SK-MEL-5 (cell line): ENCODE measurements around the gene DCPS. TPM values are rescaled to one million over a fixed set of nuclear protein-coding genes. Genes with fewer than 3 reads are reported as not detected.

Experiments used
- DNase-seq: peaks from one replicate; pipeline ENCODE4 v3.0.0-alpha.2; 2016; ENCODE audit warnings: low read depth, low spot score
- in situ Hi-C: cut with HindIII; loops from 2 replicates; pipeline ENCODE4 v1.10.0; 2016; ENCODE audit warnings: low sequenced_read_pairs, high pct_unique_total_duplicates, low pct_unique_long_range_greater_than_20kb
- total RNA-seq: library from RNA; depleted of rRNA; stranded (reverse); fragments of >200 nt; shearing (Covaris generic); gene quantifications from 2 replicates; pipeline ENCODE4 v1.2.3, GENCODE V29; 2014

The DCPS gene
- total RNA-seq, 1 experiment from 2014 or later: 9.5 TPM

DNA sequence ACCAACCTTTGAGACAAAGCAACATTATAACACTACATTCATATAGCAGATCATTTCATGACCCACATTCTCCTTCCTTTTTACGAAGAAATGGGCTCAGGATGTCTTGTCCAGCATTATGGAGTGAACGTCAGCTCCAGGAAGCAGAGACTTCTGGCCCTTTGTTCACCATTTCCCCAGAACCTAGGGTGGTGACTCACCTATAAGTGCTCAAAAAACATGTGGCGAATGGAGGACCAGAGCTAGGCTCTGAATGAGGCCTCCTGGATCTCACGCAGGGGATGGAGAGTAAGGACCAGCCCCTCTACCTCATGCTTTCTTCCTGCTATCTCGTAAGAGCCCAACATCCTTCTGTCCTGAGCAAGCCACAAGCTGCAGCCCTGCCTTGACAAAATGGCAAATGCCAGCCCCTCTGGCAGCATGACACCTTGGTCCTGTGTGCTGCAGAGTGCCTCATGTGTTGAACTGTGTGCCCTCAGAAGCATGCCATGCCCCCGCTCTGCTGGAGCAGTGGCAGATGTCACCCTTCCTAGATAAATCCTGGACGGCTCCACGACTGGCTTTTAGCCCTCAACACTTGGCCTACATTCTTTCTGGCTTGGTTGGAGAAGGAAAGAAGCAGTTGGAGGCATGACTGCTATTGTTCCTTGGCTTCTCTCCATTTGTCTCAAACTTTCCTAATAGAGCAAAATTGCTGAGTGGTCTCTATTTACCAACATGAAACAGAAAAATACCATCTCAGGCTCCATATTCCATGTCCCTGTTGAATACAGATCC is 45.1 kb downstream of the DCPS start:
- DNase-seq: no peak
- in situ Hi-C loops: no loop called here

DNA sequence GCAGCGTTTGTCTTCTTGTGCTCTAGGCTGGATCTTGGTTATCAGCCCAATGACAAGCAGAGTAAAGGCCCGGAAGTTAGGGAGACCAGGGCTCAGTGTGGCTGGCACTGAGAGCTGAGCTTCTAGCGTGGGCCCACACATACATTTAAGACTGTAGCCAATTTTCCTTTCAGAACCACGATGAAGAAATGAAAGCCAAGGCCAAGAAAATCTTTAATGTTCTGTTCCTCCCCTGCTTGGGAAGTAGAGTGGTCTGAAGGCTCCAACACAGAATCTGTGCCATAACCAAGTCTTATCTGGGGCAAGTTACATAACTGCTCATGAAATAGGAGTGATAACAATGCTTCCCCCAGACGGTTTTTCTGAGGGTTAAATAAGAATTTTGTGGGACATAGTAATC is 47.0 kb downstream of the DCPS start:
- DNase-seq: no peak
- in situ Hi-C loops: no loop called here

DNA sequence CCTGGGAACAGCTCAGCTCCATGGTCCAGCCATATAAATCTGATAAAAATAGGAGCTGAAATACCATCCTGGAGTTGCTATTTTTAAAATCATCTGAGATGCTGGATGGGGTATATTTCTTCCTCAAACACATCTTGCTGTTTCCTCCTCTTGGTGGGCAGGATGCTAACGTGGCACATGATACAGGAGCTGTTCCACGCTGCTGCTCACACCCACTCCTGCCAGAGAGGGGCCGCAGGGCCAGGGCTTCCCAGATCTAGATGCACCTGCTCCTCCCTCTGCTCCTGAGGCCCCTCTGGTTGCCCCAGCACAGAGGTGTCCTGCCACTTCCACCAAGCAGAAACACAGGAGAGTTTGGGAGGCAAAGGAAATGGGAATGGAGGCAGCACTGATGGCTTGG is 48.3 kb downstream of the DCPS start:
- DNase-seq: no peak
- in situ Hi-C loops: no loop called here

DNA sequence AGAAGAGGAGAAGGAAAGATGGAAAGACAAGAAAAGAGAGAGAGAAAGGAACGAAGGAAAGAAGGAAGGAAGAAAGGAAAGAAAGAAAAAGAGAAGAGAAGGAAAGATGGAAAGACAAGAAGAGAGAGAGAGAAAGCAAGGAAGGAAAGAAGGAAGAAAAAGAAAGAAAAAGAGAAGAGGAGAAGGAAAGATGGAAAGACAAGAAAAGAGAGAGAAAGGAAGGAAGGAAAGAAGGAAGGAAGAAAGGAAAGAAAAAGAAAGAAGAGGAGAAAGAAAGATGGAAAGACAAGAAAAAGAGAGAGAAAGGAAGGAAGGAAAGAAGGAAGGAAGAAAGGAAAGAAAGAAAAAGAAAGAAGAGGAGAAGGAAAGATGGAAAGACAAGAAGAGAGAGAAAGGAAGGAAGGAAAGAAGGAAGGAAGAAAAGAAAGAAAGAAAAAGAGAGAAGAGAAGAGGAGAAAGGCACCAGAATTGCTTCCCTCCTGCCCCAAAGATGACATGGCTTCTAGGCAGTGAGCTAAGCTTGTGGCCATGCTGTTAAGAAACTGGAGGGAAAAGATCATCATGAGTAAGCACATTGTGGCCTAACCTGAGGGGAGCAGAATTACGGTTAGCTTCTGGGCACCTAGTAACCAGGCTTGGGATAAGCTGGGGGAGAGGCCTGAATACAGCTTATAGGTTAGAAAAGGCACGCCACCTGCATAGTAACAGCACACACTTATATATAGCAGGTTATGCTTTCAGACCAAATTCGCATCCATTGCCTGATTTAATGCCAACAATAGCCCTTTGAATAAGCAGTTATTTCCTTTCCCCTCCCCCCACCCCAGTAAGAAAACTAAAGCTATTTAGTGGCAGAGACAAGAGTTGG is 49.3 kb downstream of the DCPS start:
- in situ Hi-C loops: no loop called here
- DNase-seq: peak; percentile 74

DNA sequence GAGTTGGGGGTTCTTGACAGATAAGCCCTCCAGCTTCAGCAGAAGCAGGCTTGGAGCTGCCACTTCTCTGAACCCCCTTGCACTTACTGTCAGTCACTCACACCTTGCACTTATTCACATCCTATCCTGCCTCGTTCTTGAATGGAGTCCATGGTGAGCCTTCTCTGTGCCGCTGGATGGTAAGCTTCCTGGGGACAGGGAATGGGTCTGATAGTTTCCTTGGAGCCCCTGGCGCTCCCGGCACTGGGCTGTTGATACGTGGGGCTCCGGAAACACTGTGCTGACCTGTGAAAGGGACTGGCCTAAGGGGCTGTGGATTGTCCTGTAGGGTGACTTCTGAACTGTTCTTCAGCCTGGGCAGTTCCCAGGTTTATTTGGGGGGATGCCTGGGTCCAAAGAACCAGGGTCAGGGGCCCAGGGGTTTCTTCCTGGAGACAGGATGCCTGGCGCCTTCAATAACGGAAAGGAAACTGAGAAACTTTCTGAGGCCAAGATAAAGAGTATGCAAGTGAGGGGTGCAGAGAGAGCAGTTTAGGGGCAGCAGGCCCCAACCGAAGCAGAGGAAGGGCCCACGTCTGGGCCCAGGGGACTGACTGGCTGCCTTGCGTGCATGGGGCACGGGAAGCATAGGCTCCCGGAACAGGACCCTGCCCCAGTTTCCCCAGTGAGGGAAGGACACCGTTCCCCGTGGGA is 50.9 kb downstream of the DCPS start:
- in situ Hi-C loops: no loop called here
- no peak for DNase-seq

DNA sequence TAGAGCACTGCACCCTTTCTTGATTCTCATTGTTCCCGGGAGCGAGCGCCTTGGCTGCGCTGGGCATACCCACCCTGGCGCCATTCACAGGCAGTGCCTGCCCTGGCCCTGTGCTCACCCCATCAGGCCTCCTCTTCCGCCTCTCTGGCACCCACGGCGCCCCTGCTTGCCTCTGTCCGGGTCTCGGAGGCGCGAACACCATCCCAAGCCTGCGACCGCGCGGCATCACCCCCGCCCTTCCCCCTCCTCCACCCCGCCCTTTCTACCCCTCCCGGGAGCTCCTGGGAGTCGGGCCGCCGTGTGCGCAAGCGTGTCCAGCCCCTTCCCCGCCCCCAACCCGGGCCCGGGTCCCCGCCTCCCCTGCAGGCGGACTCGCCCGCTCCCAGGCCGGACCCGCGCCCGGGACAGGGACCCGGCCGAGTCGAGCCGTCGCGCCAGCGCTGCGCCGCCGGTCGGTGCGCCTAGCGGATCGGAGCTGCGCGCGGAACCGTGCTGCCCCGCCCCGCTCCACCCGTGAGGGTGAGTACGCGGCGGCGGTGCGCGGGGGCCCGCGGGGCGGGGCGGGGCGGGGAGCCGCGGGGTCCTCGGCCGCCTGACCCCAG is 51.6 kb downstream of the DCPS start, which contains the start of gene ST3GAL4:
Gene ST3GAL4, plus strand, starts transcription at position 363 of the 602 bp plus-strand sequence. CDS start 50,470 bp downstream, outside the sequence.
- in situ Hi-C loops: no loop called here
- peak; percentile 77 for DNase-seq

DNA sequence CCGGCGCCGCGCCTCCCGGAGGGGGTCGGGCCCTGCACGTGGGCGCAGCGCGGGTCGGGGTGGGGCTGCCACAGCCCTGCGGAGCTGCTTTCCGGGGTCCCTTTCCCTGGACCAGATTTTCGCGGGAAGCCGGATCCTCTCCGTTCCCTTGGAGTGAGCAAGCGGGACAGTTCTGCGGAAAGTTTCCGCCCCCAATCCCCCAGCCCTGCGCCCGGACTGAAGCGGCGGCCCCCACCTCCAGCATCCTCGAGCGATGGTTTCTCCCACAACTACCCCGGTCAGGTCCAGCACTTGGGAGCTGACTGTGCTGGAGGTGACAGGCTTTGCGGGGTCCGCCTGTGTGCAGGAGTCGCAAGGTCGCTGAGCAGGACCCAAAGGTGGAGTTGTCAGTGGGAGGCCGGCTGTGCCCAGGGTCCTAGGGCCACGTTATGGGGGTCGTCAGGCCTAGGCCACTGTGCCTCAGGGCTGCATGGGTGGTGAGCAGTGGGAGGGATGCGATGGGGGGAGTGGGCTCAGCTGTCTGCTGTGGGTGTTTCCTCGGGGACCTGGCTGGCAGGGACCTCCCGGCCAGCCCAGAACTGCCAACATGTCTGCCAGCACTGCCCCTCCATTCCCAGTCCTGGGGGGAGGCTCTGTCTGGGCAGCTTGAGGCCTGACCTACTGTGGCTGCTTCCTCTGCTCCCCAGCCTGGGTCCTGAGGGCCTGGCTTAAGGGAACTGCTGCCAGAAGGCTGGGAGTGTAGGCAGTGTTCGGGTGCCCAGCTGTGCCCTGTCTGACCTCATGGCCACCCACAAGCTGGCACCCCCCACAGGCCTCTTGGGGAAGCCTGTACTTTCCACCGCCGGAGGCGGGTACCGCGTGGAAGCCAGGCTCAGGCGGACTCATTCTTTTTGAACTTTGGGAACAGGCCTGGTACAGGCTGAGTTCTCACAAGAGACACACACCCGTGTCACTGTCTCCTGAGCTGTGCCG is 52.4 kb downstream of the DCPS start:
- DNase-seq: peak; percentile 62
- in situ Hi-C loops: no loop called here

DNA sequence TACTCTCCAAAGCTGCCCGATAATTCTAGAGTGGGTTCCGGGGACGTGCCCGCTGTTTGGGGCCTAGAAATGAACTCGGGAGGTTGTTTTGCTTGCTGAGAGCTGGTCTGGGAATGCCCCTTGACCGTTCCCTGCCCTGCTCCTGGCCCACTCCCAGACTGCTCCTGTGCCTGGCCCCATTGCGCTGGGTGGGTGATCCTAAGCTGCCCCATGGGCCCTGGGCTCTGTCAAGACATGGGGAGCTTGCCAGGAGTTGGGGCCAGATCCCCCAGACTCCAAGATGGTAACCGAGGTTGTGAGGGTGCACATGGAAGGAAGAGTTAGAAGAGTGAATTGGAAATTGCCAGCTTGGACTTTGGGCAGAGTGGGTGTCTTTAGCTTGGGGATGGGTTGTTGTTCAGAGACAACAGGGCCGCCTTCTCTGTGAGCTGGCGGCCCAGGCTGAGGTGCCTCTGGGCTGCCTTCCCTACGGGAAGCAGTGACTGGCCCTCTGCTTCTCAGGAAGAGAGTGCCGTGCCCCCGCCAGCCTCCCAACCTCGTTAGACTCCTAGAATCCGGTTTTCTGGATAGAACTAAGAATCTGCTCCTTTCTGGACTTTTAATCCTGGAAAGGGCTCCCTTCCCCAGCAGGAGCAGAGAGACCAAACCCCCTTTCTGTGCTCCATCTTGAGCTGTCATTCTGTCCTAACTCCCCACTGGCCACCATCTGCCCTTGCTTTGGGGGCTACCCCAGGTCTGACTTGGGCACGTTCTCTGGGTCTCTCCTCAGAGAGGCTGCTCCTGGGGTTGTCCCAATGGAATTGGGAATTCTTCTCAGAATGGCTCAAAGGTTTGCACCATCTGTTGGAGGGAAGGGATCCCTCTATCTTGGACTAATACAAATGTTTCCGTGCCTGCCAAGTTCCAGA is 53.4 kb downstream of the DCPS start:
- in situ Hi-C loops: no loop called here
- DNase-seq: no peak

DNA sequence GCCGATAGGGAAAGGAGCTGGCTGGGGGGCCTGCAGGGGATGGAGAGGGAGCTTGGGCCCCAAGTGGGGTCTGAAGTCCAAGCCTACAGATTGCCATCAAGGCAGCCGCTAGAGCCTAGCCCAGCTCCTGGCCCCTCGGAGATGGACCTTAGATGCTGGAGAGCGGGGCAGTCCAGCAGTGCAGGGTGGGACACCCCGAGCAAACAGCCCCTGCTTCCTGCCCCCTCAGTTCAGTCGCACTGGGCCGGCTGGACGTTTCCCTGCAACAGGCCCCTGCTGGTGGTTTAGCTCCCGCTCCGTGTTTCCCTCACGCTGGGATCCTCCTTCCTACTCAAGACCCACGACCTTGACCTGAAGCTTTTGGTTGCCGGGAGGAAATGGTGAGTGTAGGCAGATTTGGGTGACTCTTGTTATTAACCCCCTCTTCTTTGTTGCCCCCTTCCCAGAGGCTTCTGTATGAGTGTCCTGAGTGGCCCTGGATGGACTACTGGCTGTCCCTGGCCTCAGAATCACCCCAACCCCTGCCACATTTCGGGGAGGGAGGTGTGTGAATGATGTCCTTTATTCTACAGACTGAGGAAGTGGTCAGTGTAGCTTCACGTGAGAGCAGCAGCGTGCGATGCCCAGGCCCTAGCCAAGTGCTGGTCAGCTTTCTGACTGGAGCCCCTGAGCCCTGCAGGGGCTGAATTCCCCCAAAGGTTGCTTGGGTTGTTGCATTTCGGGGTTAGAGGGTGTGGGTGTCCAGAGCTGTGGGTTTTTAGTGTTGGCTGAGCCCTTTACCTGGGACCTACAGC is 54.3 kb downstream of the DCPS start:
- in situ Hi-C loops: no loop called here
- DNase-seq: peak; percentile 71

DNA sequence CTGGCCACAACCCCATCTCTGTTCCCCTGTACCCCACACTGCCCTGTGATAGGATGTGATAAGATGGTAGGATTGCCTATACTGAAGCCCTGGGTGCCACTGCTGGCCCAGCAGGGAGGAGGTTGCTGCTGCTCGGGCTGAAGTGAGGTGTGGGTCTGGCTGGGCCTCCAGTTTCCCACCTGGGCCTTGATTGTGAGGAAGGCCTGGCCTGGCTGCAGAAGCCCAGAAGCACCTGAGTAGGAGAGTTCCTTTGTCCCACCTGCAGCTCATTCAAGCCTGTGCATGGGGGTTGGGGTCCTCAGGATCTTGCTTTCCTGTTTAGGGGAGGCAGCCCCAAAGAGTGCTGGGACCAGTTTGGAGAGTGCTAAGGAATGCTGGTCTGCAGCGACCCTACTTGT is 54.9 kb downstream of the DCPS start:
- DNase-seq: no peak
- in situ Hi-C loops: no loop called here

DNA sequence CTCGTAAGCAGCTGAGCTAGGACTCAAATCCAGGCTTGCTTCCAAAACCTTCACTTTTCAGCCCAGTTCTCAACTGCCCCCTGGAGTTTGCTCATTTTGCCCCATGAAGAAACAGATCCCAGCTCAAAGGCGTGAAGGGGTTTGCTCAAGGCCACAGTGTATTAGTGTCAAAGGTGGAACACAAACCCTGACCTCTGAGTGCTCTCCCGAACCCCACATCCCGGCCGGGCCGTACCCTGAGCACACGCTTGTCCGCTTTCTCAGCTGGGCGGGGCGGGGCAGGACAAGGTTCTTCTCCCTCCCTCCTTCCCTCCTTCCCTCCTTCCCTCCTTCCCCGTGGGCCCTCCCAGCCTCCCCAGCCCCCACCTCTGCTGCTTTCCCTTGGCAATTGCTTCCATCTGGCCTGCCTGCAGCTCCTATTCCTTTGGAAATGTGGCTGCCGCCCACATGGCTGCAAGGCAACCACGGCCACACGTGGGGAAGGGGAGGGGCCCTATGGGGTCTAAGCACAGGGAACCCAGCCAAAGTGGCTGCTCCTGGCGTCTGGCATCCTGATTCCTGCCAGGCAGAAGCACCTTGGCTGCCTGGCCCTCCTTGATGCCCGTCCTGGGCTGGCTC is 55.7 kb downstream of the DCPS start:
- DNase-seq: peak; percentile 79
- in situ Hi-C loops: no loop called here

DNA sequence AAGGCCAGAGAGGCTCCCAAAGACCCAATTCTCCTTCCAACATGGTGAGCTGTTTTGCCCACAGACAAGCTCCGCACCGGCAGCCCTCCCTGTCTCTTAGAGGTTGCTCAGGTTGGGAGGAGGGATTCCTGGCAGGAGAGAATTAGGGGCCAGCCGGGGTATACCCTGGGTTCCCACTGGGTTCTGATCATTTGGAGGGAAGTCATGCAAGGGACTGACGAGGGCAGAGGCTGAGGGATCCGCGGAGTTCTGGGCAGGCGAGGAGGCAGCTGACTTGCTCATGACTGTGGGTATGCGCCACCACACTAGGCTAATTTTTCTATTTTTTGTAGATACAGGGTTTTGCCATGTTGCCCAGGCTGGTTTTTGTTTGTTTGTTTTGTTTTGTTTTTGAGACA is 56.2 kb downstream of the DCPS start:
- in situ Hi-C loops: no loop called here
- DNase-seq: peak; percentile 40

DNA sequence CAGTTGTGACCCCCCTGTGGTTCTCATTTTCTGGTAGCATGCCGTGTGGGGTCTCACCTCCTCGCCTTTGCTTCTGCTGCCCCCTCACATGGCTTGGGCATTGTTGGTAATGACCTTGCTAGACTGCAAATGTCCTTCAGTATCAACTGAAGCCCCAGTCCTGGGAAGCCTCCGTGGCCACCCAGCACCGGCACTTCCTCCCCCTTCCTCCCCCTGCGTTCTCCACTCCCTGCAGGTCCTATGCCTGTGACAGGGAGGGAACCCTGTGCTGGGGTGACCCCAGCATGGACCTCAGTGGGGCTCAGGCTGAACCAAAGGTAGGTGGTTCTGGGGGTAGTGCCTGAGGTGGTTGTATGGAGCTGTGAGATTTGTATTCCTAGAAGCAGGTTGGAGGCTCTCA is 57.5 kb downstream of the DCPS start:
- DNase-seq: no peak
- in situ Hi-C loops: no loop called here

DNA sequence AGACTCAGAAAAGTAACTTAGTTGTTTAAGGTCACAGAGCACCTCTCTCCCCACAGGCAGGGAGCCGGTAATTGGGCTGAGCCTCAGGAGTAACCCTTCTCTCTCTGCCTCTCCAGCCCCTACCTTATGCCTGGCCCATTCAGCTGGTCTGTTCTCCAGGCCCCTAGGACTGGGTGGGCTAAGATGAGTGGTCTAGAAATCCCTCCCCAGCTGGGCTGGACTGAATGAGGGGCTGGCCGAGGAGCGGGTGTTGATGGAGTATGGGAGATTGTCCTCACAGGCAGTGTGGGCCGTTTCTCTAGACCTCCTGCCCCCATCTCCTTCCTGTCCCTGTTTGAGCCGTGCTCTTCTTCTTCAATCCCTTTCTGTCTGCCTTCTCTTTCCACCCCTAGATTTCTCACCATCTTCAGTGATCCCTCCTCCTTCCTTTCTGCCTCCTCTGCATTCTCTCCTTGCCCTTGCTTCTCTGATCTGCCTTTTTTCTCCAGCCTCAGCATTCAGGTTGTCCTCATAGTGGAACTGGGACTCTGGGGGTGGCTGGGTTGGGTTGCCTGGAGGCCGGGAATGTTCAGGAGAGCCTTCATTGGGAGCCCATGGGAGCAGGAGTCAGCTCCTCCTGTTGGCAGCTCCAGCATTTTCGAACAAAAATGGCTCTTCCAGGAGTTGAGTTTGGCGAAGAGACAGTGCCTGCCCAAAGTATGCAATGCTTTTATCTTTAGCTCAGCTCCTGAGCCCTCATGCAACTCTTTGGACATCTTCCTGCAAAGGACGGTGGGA is 59.2 kb downstream of the DCPS start:
- in situ Hi-C loops: no loop called here
- DNase-seq: no peak
